Adrenal gland (tissue), 5 donors: ENCODE results near the gene IKBKG.

ENCODE experiments used
- CTCF ChIP-seq, 6 experiments: fragments of 450-650 bp in 4 of 6; fragments of 200-600 bp in 2 of 6; sonication (generic) in 1 of 6; IDR thresholded peaks; 1 replicate in 5 of 6; 2 replicates in 1 of 6; pipeline versions ENCODE4 v1.5.1 to v1.8.0; 2016 to 2021; ENCODE audit warnings: antibody characterized with exemption in 6 of 6, mild to moderate bottlenecking in 2 of 6, moderate library complexity in 1 of 6
- POLR2A ChIP-seq, 2 donors: fragments of 450-650 bp; IDR thresholded peaks; one replicate each; pipeline ENCODE4 v1.6.1; 2017; ENCODE audit warnings: antibody characterized with exemption in 2 of 2, mild to moderate bottlenecking in 2 of 2, moderate library complexity in 1 of 2
- donor health status: DM: no; HTN: no; CAD: no.

GRCh38 chrX:154595559-154596249 is 48.3 kb downstream of the IKBKG start:
- TF ChIP-seq CTCF (IDR thresholded peaks at IDR 0.05): no peak
- no peak for TF ChIP-seq POLR2A (IDR thresholded peaks at IDR 0.05)
